Dedifferentiated amniotic fluid mesenchymal stem cell (primary cell): ENCODE results near the gene TAF4B.
A peak's percentile ranks its signal among the peaks of the same experiment; 100 is the strongest.
"Not testable (repeated sequence)": the region's sequence is repeated elsewhere in the genome, so short reads cannot be mapped to it uniquely, and the experiment has no call there.

Experiments
- DNase-seq: peaks from one replicate; pipeline ENCODE4 v3.0.0-alpha.2; 2016; ENCODE audit errors: extremely low spot score

TAF4B gene

GRCh38 chr18:26226229-26227050 is at the start of gene TAF4B:
Gene TAF4B, plus strand, starts transcription at chr18:26226445. Its CDS starts 489 bp downstream, at chr18:26226934.
- peak; percentile 93 for DNase-seq

- no peak for DNase-seq
These were observed 44.9 kb upstream of the TAF4B start for GRCh38 chr18:26181343-26181826.

DNA sequence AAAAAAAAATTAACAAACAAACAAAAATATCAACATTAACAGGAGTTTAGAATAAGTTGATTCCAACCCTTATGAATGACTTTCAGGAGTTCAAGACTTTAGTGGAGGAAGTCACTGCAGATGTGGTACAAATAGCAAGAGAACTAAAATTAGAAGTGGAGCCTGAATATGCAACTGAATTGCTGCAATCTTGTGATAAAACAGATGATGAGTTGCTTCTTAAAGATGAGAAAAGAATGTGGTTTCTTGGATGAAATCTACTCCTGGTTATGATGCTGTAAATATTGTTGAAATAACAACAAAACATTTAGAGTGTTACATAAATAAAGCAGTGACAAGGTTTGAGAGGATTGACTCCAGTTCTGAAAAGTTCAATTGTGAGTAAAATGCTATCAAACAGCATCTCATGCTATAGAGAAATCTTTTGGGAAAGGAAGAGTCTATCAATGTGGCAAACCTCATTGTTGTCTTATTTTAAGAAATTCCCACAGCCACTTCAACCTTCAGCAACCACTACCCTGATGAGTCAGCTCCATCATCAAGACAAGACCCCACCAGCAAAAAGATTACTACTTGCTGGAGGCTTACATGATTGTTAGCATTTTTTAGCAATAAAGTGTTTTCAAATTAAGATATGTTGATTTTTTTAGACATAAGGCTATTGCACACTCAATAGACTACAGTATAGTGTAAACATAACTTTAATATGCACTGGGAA is 42.7 kb upstream of the TAF4B start:
- no peak for DNase-seq

- DNase-seq: no peak
These were observed 41.0 kb upstream of the TAF4B start for GRCh38 chr18:26185267-26185666.

GRCh38 chr18:26190506-26190905 is 35.7 kb upstream of the TAF4B start:
- no peak for DNase-seq

- no peak for DNase-seq
These were observed 34.0 kb upstream of the TAF4B start for GRCh38 chr18:26192233-26192632.

GRCh38 chr18:26196605-26197004 is 29.6 kb upstream of the TAF4B start:
- DNase-seq: no peak

GRCh38 chr18:26202001-26202400 is 24.2 kb upstream of the TAF4B start:
- DNase-seq: not testable (repeated sequence)

- DNase-seq: no peak
These were observed 20.9 kb upstream of the TAF4B start for GRCh38 chr18:26205318-26205717.

- no peak for DNase-seq
These were observed 19.8 kb upstream of the TAF4B start for GRCh38 chr18:26206488-26206887.

- no peak for DNase-seq
These were observed 18.3 kb upstream of the TAF4B start for GRCh38 chr18:26207937-26208336.

DNA sequence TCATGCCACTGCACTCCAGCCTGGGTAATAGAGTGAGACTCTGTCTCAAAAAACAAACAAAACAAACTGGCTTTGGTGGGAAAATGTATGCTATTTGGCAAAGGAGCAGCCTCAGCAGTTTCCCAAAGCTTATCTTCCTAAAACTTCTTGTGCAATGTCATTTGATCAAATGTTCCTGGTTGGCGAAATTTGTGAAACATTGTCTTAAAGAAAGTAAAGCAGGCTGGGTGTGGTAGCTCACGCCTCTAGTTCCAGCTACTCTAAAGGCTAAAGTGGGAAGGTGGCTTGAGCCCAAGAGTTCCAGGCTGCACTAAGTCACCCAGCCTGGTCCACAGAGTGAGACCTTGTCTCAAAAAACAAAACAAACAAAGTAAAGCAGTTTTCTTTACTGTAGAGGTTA is 17.3 kb upstream of the TAF4B start:
- no peak for DNase-seq

GRCh38 chr18:26210147-26210546 is 16.1 kb upstream of the TAF4B start:
- no peak for DNase-seq

- DNase-seq: no peak
These were observed 10.8 kb upstream of the TAF4B start for GRCh38 chr18:26215247-26215970.

DNA sequence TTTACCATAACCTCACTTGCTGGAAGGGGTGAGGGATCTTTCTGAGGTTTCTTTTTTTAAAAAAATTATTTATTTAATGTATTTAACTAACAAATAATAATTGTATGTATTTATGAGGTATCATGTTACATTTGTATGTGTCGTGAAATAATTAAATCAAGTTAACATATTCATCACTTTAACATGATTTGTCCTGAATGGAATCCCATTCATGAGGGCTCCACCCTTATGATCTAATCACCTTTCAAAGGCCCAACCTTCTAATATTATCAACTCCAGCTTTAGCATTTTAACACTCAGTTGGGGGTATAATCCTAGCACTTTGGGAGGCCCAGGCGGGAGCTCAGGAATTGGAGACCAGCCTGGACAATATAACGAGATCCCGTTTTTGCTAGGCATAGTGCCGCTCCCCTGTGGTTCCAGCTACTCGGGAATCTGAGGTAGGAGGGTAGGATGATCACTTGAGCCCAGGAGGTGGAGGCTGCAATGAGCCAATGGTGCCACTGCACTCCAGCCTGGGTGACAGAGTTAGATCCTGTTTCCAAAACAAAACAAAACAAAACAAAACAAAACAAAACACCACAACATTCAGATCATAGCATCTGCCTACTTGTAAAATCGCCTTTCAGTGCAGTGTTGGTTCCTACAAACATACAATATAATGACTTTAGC is 1.1 kb upstream of the TAF4B start:
- no peak for DNase-seq

- DNase-seq: no peak
These were observed 373 bp upstream of the TAF4B start for GRCh38 chr18:26225915-26226228.

DNA sequence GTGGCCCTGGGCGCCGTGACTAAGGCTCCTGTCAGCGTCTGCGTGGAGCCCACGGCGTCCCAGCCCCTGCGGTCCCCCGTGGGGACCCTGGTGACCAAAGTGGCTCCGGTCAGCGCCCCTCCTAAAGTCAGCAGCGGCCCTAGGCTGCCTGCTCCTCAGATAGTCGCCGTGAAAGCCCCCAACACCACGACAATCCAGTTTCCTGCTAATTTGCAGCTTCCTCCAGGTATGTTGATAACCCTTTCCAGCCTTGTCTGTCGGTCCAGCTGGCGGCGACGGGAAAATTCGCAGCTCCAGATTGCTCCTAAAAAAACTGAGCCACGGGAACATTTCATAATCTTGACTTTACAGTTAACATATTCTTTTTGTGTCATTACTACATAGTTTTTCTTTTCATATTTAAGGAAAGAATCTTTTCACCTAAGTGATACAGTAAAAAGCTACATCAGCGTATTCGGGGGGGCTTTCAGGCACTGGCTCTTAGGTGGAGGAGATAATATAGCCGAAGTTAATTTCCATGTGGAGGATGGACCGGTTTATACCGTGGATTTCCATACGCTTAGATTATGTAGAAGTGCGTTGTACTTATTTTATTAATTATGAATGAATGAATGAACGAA is 916 bp downstream of the TAF4B start:
- DNase-seq: no peak

- no peak for DNase-seq
These were observed 2.5 kb downstream of the TAF4B start for GRCh38 chr18:26228562-26229260.

DNA sequence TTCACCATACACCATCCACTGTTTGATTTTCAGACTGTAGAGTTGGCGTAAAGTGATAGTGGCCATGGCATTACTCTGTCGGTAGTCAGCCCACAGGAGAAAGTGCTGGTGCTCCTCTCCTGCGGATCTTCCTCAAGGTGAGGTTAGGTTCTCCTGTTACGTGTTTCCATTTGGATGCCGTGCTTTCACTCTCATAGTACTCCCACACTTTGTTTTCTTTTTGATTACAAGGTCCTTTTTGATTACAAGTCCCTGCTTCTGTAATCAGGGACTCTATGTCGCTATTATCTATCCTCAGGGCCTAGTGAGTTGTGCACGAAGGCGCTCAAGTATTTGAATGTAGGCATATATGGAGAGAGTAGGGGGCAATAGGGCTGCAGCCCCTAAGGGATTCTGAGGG is 4.3 kb downstream of the TAF4B start:
- no peak for DNase-seq

- DNase-seq: no peak
These were observed 7.0 kb downstream of the TAF4B start for GRCh38 chr18:26233208-26233607.

GRCh38 chr18:26237363-26237762 is 11.1 kb downstream of the TAF4B start:
- DNase-seq: not testable (repeated sequence)
